ENCODE measurements around the gene TAB2. TPM values are rescaled to one million over a fixed set of nuclear protein-coding genes. Genes with fewer than 3 reads are reported as not detected.

The TAB2 gene
- total RNA-seq, 1 donor from 2014 or later = 20.5 TPM

- DNase-seq (ENCODE audit: low read depth) = no peak
- Histone ChIP-seq H3K27me3 (ENCODE audit: control insufficient read depth, insufficient read depth, low read length) (no peaks in the 10 kb centered on the region), H3K36me3 (ENCODE audit: control insufficient read depth, insufficient read depth, low read length) (no peaks in the 10 kb centered on the region), H3K4me3 (ENCODE audit: low read depth, low read length) (no peak overlapping the region)
- no peak for TF ChIP-seq CTCF (IDR thresholded peaks at IDR 0.05; ENCODE audit: insufficient read depth, low read length, severe bottlenecking)
- no peak for FAIRE-seq
Observed at GRCh38 chr6:149357726-149358538, 40.4 kb downstream of the TAB2 start.

GRCh38 chr6:149359440-149359839, 41.9 kb downstream of the TAB2 start:
- no peaks in the 10 kb centered on the region for H3K36me3 ChIP-seq (ENCODE audit: control insufficient read depth, insufficient read depth, low read length)
- H3K4me3 ChIP-seq (ENCODE audit: low read depth, low read length) = no peak overlapping the region
- FAIRE-seq = no peak
- DNase-seq (ENCODE audit: low read depth) = no peak
- TF ChIP-seq CTCF (IDR thresholded peaks at IDR 0.05; ENCODE audit: insufficient read depth, low read length, severe bottlenecking) = no peak
- H3K27me3 ChIP-seq (ENCODE audit: control insufficient read depth, insufficient read depth, low read length) = no peaks in the 10 kb centered on the region

GRCh38 chr6:149360536-149360935, 43.0 kb downstream of the TAB2 start:
- Histone ChIP-seq H3K36me3 (ENCODE audit: control insufficient read depth, insufficient read depth, low read length) (no peaks in the 10 kb centered on the region), H3K27me3 (ENCODE audit: control insufficient read depth, insufficient read depth, low read length) (no peaks in the 10 kb centered on the region), H3K4me3 (ENCODE audit: low read depth, low read length) (no peak overlapping the region)
- DNase-seq (ENCODE audit: low read depth) (no peak), FAIRE-seq (no peak)
- no peak for TF ChIP-seq CTCF (IDR thresholded peaks at IDR 0.05; ENCODE audit: insufficient read depth, low read length, severe bottlenecking)

GRCh38 chr6:149362289-149362688, 44.8 kb downstream of the TAB2 start:
- FAIRE-seq (no peak), DNase-seq (ENCODE audit: low read depth) (peak; percentile 18)
- no peak for TF ChIP-seq CTCF (IDR thresholded peaks at IDR 0.05; ENCODE audit: insufficient read depth, low read length, severe bottlenecking)

GRCh38 chr6:149363154-149363553, 45.6 kb downstream of the TAB2 start:
- FAIRE-seq = no peak

More at GRCh38 chr6:149362289-149362688, 44.8 kb downstream of the TAB2 start:
- Histone ChIP-seq H3K36me3 (ENCODE audit: control insufficient read depth, insufficient read depth, low read length) (no peaks in the 10 kb centered on the region), H3K27me3 (ENCODE audit: control insufficient read depth, insufficient read depth, low read length) (no peaks in the 10 kb centered on the region), H3K4me3 (ENCODE audit: low read depth, low read length) (no peak overlapping the region)

More at GRCh38 chr6:149363154-149363553, 45.6 kb downstream of the TAB2 start:
- peak; percentile 82 for DNase-seq (ENCODE audit: low read depth)
- Histone ChIP-seq H3K4me3 (ENCODE audit: low read depth, low read length) (no peak overlapping the region), H3K27me3 (ENCODE audit: control insufficient read depth, insufficient read depth, low read length) (no peaks in the 10 kb centered on the region), H3K36me3 (ENCODE audit: control insufficient read depth, insufficient read depth, low read length) (no peaks in the 10 kb centered on the region)
- TF ChIP-seq CTCF (IDR thresholded peaks at IDR 0.05; ENCODE audit: insufficient read depth, low read length, severe bottlenecking) = no peak

Data from bronchial epithelial cell (primary cell).